NCI-H2227 treated with DMSO at 0.1 percent for 48 hours (cell line): ENCODE data around the gene UNC45A.

Experiments
- DNase-seq: peaks from one replicate; lab custom pipeline; 2025; lab: John Stamatoyannopoulos, UW

The UNC45A gene

GRCh38 chr15:90945091-90945490, 10.0 kb downstream of the UNC45A start:
- DNase-seq, result no peak

- no peak for DNase-seq
These were observed 11.5 kb downstream of the UNC45A start for GRCh38 chr15:90946538-90946937.

GRCh38 chr15:90946941-90947576, 12.0 kb downstream of the UNC45A start:
- DNase-seq, result no peak

- no peak for DNase-seq
These were observed 12.7 kb downstream of the UNC45A start for GRCh38 chr15:90947577-90948357.

- DNase-seq, result no peak
These were observed 13.4 kb downstream of the UNC45A start for GRCh38 chr15:90948506-90948905.

- no peak for DNase-seq
These were observed 15.0 kb downstream of the UNC45A start for GRCh38 chr15:90949979-90950675.

GRCh38 chr15:90950676-90951075, 15.6 kb downstream of the UNC45A start:
- DNase-seq, result no peak

- DNase-seq, result no peak
These were observed 18.0 kb downstream of the UNC45A start for GRCh38 chr15:90952901-90953677.

- no peak for DNase-seq
These were observed 19.0 kb downstream of the UNC45A start for GRCh38 chr15:90953947-90954711.

- peak; percentile 81 for DNase-seq
These were observed 19.9 kb downstream of the UNC45A start, which contains the start of gene RCCD1 for GRCh38 chr15:90954712-90955623. Gene RCCD1 (plus strand): TSS chr15:90954884. CDS start chr15:90956735, 1,851 bp downstream.

- peak; percentile 8 for DNase-seq
These were observed 20.7 kb downstream of the UNC45A start for GRCh38 chr15:90955624-90956273.

GRCh38 chr15:90956274-90957030, 21.4 kb downstream of the UNC45A start:
- DNase-seq, result peak; percentile 74

- peak; percentile 8 for DNase-seq
These were observed 22.1 kb downstream of the UNC45A start for GRCh38 chr15:90957031-90957790.

GRCh38 chr15:90957791-90958190, 22.7 kb downstream of the UNC45A start:
- no peak for DNase-seq

- no peak for DNase-seq
These were observed 24.0 kb downstream of the UNC45A start for GRCh38 chr15:90959028-90959595.

GRCh38 chr15:90959894-90960293, 24.8 kb downstream of the UNC45A start:
- DNase-seq, result no peak

GRCh38 chr15:90960298-90961091, 25.4 kb downstream of the UNC45A start:
- no peak for DNase-seq
